Measurements from ENCODE around the gene PIP5K1C.
A peak's percentile ranks its signal among the peaks of the same experiment; 100 is the strongest.

PIP5K1C gene

DNA sequence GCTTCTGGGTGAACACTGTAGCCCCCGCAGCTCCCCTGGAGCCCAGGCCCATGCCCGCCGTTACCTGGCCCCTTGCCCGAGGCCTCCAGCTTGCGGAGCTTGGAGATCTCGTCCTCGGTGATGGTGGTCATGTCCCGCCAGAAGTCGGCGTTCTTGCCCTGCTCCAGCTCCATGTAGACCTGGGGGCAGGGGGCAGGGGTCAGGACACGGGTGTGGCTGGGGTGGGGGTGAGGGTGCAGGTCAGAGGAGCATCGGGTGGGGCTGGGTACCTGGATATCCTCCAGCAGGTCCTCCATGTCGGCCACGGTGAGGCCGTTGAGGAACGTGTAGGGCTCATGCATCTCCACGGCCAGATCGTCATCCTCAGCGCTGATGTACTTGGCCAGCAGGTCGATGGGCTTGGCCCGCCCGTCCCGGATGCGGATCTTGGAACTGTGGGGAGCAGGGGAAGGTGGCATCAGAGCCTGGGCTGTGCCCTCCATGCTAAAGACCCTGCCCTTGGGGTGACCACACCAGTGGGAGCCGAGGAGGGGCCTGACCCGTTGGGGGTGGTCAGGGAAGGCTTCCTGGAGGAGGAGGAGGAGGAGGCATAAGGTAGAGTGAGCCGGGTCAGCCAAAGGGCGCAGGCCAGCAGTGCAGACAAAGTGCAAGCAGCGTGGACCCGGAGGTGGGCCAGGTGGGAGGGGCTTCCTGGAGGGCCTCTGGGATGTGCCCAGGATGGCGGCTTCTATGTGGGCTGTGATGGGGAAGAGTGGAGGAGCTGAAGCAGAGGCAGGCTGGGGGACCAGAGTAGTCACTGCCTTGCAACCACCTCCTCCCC, 81.2 kb downstream of the PIP5K1C start:
- peaks cover 9% of the 10 kb centered on the region for H3K4me1 Mint-ChIP-seq
- TF ChIP-seq, protein P1, sequence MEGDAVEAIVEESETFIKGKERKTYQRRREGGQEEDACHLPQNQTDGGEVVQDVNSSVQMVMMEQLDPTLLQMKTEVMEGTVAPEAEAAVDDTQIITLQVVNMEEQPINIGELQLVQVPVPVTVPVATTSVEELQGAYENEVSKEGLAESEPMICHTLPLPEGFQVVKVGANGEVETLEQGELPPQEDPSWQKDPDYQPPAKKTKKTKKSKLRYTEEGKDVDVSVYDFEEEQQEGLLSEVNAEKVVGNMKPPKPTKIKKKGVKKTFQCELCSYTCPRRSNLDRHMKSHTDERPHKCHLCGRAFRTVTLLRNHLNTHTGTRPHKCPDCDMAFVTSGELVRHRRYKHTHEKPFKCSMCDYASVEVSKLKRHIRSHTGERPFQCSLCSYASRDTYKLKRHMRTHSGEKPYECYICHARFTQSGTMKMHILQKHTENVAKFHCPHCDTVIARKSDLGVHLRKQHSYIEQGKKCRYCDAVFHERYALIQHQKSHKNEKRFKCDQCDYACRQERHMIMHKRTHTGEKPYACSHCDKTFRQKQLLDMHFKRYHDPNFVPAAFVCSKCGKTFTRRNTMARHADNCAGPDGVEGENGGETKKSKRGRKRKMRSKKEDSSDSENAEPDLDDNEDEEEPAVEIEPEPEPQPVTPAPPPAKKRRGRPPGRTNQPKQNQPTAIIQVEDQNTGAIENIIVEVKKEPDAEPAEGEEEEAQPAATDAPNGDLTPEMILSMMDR (IDR thresholded peaks at IDR 0.05): no peak
- no peak overlapping the region for H3K4me3 Mint-ChIP-seq
- H3K27me3 Mint-ChIP-seq (ENCODE audit: low read depth, poor library complexity): peaks cover 3% of the 10 kb centered on the region
- no peak overlapping the region for H3K27ac Mint-ChIP-seq
- DNase-seq: no peak
- no peaks in the 10 kb centered on the region for H3K9me3 Mint-ChIP-seq
- H3K36me3 Mint-ChIP-seq (ENCODE audit: low read depth): peaks cover 9% of the 10 kb centered on the region

DNA sequence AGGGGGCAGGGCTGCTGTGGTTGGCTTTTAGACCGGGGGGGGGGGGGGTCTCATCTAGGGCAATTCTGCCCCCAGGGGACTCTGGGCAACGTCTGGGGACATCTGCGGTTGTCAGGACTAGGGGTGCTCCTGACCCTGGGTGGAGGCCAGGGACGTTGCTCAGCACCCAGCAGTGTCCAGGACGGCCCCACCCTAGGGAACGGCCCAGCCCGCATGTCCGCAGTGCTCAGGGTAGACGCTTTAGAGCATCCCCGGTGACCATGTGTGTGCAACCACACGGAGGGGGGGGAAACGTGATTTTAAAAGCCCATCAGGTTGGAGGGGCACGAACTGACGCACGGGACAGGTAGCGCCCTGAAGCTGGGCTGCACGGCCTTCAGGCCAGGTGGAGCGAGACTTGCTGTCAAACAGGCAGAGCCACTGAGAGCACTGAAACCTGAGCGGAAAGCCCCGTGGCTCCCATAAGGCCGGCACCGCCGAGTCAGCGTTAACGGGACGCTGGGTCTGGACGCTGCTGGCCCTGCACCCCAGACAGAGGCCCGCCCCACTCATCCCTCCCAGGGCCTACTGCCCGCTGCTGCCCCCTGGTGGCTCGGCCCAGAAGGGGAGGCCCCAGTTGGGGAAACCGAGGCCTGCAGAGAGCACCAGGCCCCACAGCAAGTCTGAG, 82.0 kb downstream of the PIP5K1C start:
- TF ChIP-seq, protein P1 (IDR thresholded peaks at IDR 0.05): peak; percentile 84
- H3K27me3 Mint-ChIP-seq (ENCODE audit: low read depth, poor library complexity): peaks cover 3% of the 10 kb centered on the region
- H3K27ac Mint-ChIP-seq: no peak overlapping the region
- no peak overlapping the region for H3K4me3 Mint-ChIP-seq
- H3K4me1 Mint-ChIP-seq: peaks cover 8% of the 10 kb centered on the region
- no peaks in the 10 kb centered on the region for H3K9me3 Mint-ChIP-seq
- DNase-seq: peak; percentile 74
- peaks cover 9% of the 10 kb centered on the region for H3K36me3 Mint-ChIP-seq (ENCODE audit: low read depth)

DNA sequence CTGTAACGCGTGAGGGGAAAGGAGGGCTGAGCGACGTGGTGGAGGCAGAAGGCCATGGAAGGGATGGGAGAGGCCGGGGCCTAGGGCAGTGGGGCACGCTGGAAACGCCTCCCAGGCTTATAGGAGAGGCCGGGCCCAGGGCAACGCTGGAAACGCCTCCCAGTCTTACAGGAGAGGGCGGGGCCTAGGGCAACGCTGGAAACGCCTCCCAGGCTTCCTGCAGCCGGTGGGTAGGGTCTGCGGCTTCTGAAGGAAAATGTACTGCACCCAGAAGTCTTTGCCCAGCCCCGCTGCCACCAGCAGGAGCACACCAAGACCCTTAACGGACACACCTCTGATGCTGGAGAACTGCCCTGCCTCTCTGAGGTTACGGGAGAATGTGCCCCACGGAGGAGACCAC, 82.8 kb downstream of the PIP5K1C start:
- Mint-ChIP-seq H3K36me3 (ENCODE audit: low read depth) (peaks cover 5% of the 10 kb centered on the region), H3K9me3 (no peaks in the 10 kb centered on the region), H3K4me1 (peaks cover 8% of the 10 kb centered on the region), H3K27ac (no peak overlapping the region), H3K27me3 (ENCODE audit: low read depth, poor library complexity) (no peaks in the 10 kb centered on the region), H3K4me3 (no peak overlapping the region)
- TF ChIP-seq, protein P1 (IDR thresholded peaks at IDR 0.05): no peak
- no peak for DNase-seq

DNA sequence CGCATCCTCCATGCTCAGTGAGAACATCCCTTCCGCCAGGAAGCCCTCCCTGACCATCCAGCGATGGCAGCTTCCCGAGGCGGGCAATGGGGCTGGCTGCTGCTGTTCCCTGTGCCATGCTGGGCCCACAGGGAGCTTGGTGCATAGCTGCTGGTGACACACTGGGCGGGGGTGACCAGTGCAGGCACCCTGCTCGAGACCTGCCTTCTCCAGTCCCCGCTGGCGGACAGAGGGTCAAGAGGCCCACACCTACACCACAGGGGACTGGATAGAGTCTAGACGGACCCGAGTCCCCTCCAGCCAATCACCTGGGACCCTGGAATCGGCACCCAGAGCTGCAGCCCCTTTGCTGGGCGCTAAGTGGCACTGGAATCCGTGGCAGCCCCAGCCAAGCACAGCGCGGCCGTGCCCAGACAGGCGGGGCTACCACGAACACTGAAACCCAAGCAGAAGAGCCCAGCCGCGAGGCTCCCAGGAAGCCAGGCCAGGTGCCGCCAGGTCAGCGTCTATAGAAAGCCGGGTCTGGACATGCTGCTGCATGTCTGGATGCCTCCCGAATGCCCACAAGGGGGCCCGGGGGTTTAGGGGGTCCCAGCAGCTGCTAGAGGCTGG, 84.6 kb downstream of the PIP5K1C start:
- no peaks in the 10 kb centered on the region for H3K27me3 Mint-ChIP-seq (ENCODE audit: low read depth, poor library complexity)
- TF ChIP-seq, protein P1 (IDR thresholded peaks at IDR 0.05): no peak
- DNase-seq: no peak
- H3K4me3 Mint-ChIP-seq: no peak overlapping the region
- H3K36me3 Mint-ChIP-seq (ENCODE audit: low read depth): peaks cover 8% of the 10 kb centered on the region
- H3K27ac Mint-ChIP-seq: peak overlapping the region; percentile 66
- H3K9me3 Mint-ChIP-seq: no peaks in the 10 kb centered on the region
- peaks cover 8% of the 10 kb centered on the region for H3K4me1 Mint-ChIP-seq

DNA sequence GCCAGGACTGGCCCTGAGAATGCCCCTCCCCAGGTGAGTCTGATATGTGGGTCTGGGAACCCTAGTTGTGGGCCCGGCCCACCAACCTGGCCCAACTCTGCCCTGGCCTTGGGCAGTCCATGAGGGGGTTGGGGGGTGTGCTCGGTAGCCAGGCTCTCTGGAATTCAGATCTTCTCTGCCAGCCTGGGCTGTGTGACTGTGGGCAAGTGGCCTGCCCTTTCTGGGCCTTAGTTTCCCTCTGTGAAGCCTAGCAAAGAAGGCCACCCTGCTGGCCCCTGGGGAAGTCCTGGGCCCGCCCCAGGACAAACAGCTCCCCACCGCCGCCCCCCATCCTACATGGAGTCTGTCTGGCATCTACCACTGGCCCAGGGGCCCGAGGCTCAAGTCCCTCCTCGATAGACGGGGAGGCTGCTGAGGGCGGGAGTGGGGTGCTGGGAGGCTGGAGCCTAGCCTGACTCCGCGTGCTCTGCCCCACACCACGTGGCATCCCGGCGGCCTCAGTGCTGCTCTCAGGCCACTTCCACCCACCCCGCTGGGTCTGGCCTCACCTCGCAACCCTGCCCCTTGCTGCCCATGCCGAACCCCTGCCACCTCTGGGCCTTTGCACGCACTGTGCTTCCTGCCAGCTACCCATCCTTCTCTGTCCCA, 85.3 kb downstream of the PIP5K1C start:
- peak overlapping the region; percentile 66 for H3K27ac Mint-ChIP-seq
- TF ChIP-seq, protein P1 (IDR thresholded peaks at IDR 0.05): no peak
- no peaks in the 10 kb centered on the region for H3K27me3 Mint-ChIP-seq (ENCODE audit: low read depth, poor library complexity)
- no peak overlapping the region for H3K4me3 Mint-ChIP-seq
- no peak for DNase-seq
- H3K4me1 Mint-ChIP-seq: peaks cover 8% of the 10 kb centered on the region
- H3K9me3 Mint-ChIP-seq: no peaks in the 10 kb centered on the region
- peaks cover 11% of the 10 kb centered on the region for H3K36me3 Mint-ChIP-seq (ENCODE audit: low read depth)
